ENCODE measurements around the gene TRIM28. TPM values are rescaled to one million over a fixed set of nuclear protein-coding genes. Genes with fewer than 3 reads are reported as not detected.
A peak's percentile ranks its signal among the peaks of the same experiment; 100 is the strongest.

TRIM28 gene
- total and polyA plus RNA-seq, 9 of the 15 experiments (the other 6 are each of a cell fraction or from before 2014, with no cell fraction given): 12.1 to 797 (median 490) TPM

DNA sequence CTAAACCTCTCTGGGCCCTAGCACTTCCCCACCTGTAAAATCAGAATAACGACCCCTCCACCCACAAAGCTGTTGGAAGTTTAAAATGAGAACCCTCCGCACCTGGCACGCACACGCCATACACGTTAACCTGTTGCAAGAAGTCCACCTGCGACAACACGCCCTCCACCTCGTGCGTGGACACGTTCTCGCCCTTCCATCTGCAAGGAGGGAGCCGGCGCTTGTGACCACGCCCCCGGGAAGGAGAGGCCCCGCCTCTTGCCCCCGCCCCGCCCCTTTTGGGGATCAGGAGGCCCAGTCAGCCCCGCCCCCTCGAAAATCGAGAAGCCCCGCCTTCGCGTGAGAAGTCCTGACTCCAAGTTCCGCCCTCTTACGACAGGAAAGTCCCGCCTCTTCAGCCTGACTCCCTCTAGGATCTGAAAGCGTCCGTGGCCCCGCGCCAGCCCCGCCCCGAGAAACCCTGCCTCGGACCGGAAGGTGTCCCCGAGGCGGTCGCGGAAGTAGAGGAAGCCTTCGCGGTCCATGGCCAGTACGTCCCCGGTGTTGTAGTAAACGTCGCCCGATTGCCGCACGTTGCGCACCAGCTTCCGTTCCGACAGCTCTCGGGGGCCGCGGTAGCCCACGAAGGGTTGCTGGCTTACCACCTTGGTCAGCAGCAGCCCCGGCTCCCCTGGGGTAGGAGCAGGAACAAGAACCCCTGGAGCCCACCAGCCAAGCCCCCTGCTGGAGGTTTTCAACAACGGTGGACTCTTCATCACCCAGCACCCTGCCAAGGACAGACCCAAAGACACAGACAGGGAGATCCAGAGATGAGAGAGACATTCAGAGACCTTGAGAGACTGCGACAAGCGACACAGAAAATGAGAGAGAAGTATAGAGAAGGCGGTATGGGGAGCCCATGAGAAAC is 44.6 kb upstream of the TRIM28 start (continued):
- TF ChIP-seq, protein P1, sequence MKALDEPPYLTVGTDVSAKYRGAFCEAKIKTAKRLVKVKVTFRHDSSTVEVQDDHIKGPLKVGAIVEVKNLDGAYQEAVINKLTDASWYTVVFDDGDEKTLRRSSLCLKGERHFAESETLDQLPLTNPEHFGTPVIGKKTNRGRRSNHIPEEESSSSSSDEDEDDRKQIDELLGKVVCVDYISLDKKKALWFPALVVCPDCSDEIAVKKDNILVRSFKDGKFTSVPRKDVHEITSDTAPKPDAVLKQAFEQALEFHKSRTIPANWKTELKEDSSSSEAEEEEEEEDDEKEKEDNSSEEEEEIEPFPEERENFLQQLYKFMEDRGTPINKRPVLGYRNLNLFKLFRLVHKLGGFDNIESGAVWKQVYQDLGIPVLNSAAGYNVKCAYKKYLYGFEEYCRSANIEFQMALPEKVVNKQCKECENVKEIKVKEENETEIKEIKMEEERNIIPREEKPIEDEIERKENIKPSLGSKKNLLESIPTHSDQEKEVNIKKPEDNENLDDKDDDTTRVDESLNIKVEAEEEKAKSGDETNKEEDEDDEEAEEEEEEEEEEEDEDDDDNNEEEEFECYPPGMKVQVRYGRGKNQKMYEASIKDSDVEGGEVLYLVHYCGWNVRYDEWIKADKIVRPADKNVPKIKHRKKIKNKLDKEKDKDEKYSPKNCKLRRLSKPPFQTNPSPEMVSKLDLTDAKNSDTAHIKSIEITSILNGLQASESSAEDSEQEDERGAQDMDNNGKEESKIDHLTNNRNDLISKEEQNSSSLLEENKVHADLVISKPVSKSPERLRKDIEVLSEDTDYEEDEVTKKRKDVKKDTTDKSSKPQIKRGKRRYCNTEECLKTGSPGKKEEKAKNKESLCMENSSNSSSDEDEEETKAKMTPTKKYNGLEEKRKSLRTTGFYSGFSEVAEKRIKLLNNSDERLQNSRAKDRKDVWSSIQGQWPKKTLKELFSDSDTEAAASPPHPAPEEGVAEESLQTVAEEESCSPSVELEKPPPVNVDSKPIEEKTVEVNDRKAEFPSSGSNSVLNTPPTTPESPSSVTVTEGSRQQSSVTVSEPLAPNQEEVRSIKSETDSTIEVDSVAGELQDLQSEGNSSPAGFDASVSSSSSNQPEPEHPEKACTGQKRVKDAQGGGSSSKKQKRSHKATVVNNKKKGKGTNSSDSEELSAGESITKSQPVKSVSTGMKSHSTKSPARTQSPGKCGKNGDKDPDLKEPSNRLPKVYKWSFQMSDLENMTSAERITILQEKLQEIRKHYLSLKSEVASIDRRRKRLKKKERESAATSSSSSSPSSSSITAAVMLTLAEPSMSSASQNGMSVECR (CRISPR knock-in tag; IDR thresholded peaks at IDR 0.05): peak; percentile 87; the same call in 1 of the 2 replicates
- TF ChIP-seq TBP (optimal IDR thresholded peaks at IDR 0.05; ENCODE audit: low read depth, low read length) (peak; percentile 89), NR2C1 (IDR thresholded peaks at IDR 0.05) (peak; percentile 95), NR2C1 (tag; IDR thresholded peaks at IDR 0.05) (peak; percentile 97), NFATC3 (IDR thresholded peaks at IDR 0.05) (no peak), JUN (IDR thresholded peaks at IDR 0.05; ENCODE audit: borderline replicate concordance, low read depth, low read length) (peak; percentile 65; the same call in 1 of the 2 replicates), JUN (CRISPR knock-in tag; IDR thresholded peaks at IDR 0.05; ENCODE audit: borderline replicate concordance) (no peak), DIDO1 (tag; IDR thresholded peaks at IDR 0.05; ENCODE audit: low read depth) (peak; percentile 89), CREM (IDR thresholded peaks at IDR 0.05; ENCODE audit: low read depth) (peak; percentile 94), NUFIP1 (IDR thresholded peaks at IDR 0.05; ENCODE audit: partially characterized antibody) (peak; percentile 50), ELF4 (CRISPR knock-in tag; IDR thresholded peaks at IDR 0.05) (peak; percentile 70; the same call in 1 of the 2 replicates), ZNF217 (CRISPR knock-in tag; IDR thresholded peaks at IDR 0.05) (no peak), ZSCAN32 (CRISPR knock-in tag; IDR thresholded peaks at IDR 0.05) (no peak)
- TF ChIP-seq, protein P2, sequence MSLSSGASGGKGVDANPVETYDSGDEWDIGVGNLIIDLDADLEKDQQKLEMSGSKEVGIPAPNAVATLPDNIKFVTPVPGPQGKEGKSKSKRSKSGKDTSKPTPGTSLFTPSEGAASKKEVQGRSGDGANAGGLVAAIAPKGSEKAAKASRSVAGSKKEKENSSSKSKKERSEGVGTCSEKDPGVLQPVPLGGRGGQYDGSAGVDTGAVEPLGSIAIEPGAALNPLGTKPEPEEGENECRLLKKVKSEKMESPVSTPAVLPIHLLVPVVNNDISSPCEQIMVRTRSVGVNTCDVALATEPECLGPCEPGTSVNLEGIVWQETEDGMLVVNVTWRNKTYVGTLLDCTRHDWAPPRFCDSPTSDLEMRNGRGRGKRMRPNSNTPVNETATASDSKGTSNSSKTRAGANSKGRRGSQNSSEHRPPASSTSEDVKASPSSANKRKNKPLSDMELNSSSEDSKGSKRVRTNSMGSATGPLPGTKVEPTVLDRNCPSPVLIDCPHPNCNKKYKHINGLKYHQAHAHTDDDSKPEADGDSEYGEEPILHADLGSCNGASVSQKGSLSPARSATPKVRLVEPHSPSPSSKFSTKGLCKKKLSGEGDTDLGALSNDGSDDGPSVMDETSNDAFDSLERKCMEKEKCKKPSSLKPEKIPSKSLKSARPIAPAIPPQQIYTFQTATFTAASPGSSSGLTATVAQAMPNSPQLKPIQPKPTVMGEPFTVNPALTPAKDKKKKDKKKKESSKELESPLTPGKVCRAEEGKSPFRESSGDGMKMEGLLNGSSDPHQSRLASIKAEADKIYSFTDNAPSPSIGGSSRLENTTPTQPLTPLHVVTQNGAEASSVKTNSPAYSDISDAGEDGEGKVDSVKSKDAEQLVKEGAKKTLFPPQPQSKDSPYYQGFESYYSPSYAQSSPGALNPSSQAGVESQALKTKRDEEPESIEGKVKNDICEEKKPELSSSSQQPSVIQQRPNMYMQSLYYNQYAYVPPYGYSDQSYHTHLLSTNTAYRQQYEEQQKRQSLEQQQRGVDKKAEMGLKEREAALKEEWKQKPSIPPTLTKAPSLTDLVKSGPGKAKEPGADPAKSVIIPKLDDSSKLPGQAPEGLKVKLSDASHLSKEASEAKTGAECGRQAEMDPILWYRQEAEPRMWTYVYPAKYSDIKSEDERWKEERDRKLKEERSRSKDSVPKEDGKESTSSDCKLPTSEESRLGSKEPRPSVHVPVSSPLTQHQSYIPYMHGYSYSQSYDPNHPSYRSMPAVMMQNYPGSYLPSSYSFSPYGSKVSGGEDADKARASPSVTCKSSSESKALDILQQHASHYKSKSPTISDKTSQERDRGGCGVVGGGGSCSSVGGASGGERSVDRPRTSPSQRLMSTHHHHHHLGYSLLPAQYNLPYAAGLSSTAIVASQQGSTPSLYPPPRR (CRISPR knock-in tag; IDR thresholded peaks at IDR 0.05; ENCODE audit: borderline replicate concordance): no peak
- TF ChIP-seq, protein P3, sequence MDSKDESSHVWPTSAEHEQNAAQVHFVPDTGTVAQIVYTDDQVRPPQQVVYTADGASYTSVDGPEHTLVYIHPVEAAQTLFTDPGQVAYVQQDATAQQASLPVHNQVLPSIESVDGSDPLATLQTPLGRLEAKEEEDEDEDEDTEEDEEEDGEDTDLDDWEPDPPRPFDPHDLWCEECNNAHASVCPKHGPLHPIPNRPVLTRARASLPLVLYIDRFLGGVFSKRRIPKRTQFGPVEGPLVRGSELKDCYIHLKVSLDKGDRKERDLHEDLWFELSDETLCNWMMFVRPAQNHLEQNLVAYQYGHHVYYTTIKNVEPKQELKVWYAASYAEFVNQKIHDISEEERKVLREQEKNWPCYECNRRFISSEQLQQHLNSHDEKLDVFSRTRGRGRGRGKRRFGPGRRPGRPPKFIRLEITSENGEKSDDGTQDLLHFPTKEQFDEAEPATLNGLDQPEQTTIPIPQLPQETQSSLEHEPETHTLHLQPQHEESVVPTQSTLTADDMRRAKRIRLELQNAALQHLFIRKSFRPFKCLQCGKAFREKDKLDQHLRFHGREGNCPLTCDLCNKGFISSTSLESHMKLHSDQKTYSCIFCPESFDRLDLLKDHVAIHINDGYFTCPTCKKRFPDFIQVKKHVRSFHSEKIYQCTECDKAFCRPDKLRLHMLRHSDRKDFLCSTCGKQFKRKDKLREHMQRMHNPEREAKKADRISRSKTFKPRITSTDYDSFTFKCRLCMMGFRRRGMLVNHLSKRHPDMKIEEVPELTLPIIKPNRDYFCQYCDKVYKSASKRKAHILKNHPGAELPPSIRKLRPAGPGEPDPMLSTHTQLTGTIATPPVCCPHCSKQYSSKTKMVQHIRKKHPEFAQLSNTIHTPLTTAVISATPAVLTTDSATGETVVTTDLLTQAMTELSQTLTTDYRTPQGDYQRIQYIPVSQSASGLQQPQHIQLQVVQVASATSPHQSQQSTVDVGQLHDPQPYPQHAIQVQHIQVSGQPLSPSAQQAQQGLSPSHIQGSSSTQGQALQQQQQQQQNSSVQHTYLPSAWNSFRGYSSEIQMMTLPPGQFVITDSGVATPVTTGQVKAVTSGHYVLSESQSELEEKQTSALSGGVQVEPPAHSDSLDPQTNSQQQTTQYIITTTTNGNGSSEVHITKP (IDR thresholded peaks at IDR 0.05; ENCODE audit: partially characterized antibody): peak; percentile 38

All from K562 (cell line).